Measurements from ENCODE around the gene MICALL1. TPM values are rescaled to one million over a fixed set of nuclear protein-coding genes. Genes with fewer than 3 reads are reported as not detected.

The MICALL1 gene
- total and polyA plus RNA-seq, 7 donors, result 8.4 to 109 (median 23.9) TPM

GRCh38 chr22:37927637-37927936 lies 21.5 kb downstream of the MICALL1 start:
- H3K27ac ChIP-seq, result peak overlapping the region in 3 of 4 donors; percentile 58 to 97 (median 84)
- intact Hi-C loops (cut with DNase I), result no loop called here
- 95 to 96% methylated on average over 5 of the region's 5 CpGs for WGBS, 2 donors

GRCh38 chr22:37929390-37929789 lies 23.3 kb downstream of the MICALL1 start:
- DNase-seq, result no peak
- intact Hi-C loops (cut with DNase I), result no loop called here
- Histone ChIP-seq H3K4me3 (no peak overlapping the region), H3K27me3 (no peaks in the 10 kb centered on the region), H3K9me3 (no peaks in the 10 kb centered on the region), H3K27ac (peak overlapping the region; percentile 63 to 97 (median 80)), H3K36me3 (peaks cover 59 to 88% (median 71%) of the 10 kb centered on the region in 4 donors), H3K4me1 (peaks cover 0 to 83% (median 69%) of the 10 kb centered on the region in 4 donors)
- 65 to 91% methylated on average over 5 of the region's 5 CpGs for WGBS, 2 donors
- TF ChIP-seq POLR2A (IDR thresholded peaks at IDR 0.05) (no peak), EP300 (IDR thresholded peaks at IDR 0.05) (no peak), POLR2AphosphoS5 (IDR thresholded peaks at IDR 0.05) (no peak), CTCF (IDR thresholded peaks at IDR 0.05) (no peak)

More at GRCh38 chr22:37927637-37927936, 21.5 kb downstream of the MICALL1 start:
- peaks cover 59 to 100% (median 75%) of the 10 kb centered on the region in 4 donors for H3K36me3 ChIP-seq
- no peak overlapping the region for H3K4me3 ChIP-seq
- no peak for TF ChIP-seq POLR2A (IDR thresholded peaks at IDR 0.05)
- no peak for TF ChIP-seq CTCF (IDR thresholded peaks at IDR 0.05)
- TF ChIP-seq POLR2AphosphoS5 (IDR thresholded peaks at IDR 0.05), result peak in 1 of 4 donors; percentile 2
- TF ChIP-seq EP300 (IDR thresholded peaks at IDR 0.05), result no peak
- H3K27me3 ChIP-seq, result no peaks in the 10 kb centered on the region
- peaks cover 0 to 69% (median 53%) of the 10 kb centered on the region in 4 donors for H3K4me1 ChIP-seq
- no peak for DNase-seq
- no peaks in the 10 kb centered on the region for H3K9me3 ChIP-seq

GRCh38 chr22:37930270-37930951 lies 24.3 kb downstream of the MICALL1 start:
- Histone ChIP-seq H3K36me3 (peaks cover 52 to 82% (median 67%) of the 10 kb centered on the region in 4 donors), H3K27me3 (no peaks in the 10 kb centered on the region), H3K4me3 (no peak overlapping the region), H3K4me1 (peaks cover 0 to 75% (median 65%) of the 10 kb centered on the region in 4 donors), H3K27ac (peak overlapping the region; percentile 63 to 97 (median 80)), H3K9me3 (no peaks in the 10 kb centered on the region)
- 87 to 88% methylated on average over 11 of the region's 11 CpGs for WGBS, 2 donors
- no peak for DNase-seq
- intact Hi-C loops (cut with DNase I), result no loop called here
- no peak for TF ChIP-seq EP300 (IDR thresholded peaks at IDR 0.05)
- no peak for TF ChIP-seq POLR2A (IDR thresholded peaks at IDR 0.05)
- peak; percentile 15 to 60 (median 36) for TF ChIP-seq CTCF (IDR thresholded peaks at IDR 0.05)
- peak in 1 of 4 donors; percentile 21 for TF ChIP-seq POLR2AphosphoS5 (IDR thresholded peaks at IDR 0.05)

GRCh38 chr22:37930952-37931440 lies 24.9 kb downstream of the MICALL1 start:
- H3K27ac ChIP-seq, result peak overlapping the region; percentile 63 to 97 (median 80)
- TF ChIP-seq POLR2AphosphoS5 (IDR thresholded peaks at IDR 0.05) (no peak), CTCF (IDR thresholded peaks at IDR 0.05) (peak in 1 of 4 experiments; percentile 7), POLR2A (IDR thresholded peaks at IDR 0.05) (no peak), EP300 (IDR thresholded peaks at IDR 0.05) (no peak)
- peaks cover 0 to 69% (median 60%) of the 10 kb centered on the region in 4 donors for H3K4me1 ChIP-seq

More at GRCh38 chr22:37930952-37931440, 24.9 kb downstream of the MICALL1 start:
- 62 to 85% methylated on average over 2 of the region's 2 CpGs for WGBS, 2 donors
- Histone ChIP-seq H3K4me3 (no peak overlapping the region), H3K27me3 (no peaks in the 10 kb centered on the region), H3K36me3 (peaks cover 47 to 82% (median 64%) of the 10 kb centered on the region in 4 donors), H3K9me3 (no peaks in the 10 kb centered on the region)
- intact Hi-C loops (cut with DNase I), result no loop called here
- no peak for DNase-seq

Measured in sigmoid colon (tissue), 7 donors.